Peyer's patch (tissue), 4 donors: ENCODE data around the gene CFAP69.

Experiments
- CTCF ChIP-seq, 6 experiments: fragments of 450-650 bp in 4 of 6; fragments of 200-600 bp in 2 of 6; sonication (generic) in 1 of 6; IDR thresholded peaks; one replicate each; pipeline ENCODE4 v1.5.1; 2017 to 2019; ENCODE audit warnings: antibody characterized with exemption in 6 of 6, mild to moderate bottlenecking in 3 of 6, moderate library complexity in 1 of 6
- POLR2A ChIP-seq, 2 donors: fragments of 450-650 bp; IDR thresholded peaks; one replicate each; pipeline ENCODE4 v1.5.1; 2017; ENCODE audit warnings: antibody characterized with exemption in 2 of 2, mild to moderate bottlenecking in 2 of 2, moderate library complexity in 2 of 2

GRCh38 chr7:90207956-90208355 lies 37.0 kb upstream of the CFAP69 start:
- TF ChIP-seq CTCF (IDR thresholded peaks at IDR 0.05) (no peak), POLR2A (IDR thresholded peaks at IDR 0.05) (no peak)
